Right kidney (tissue), 1 donor: ENCODE measurements around the gene PLEKHH2.

Experiments used
- DNase-seq: peaks from one replicate; pipeline ENCODE4 v3.0.0-alpha.2; 2016

Gene PLEKHH2

GRCh38 chr2:43759195-43759594 lies 122.1 kb downstream of the PLEKHH2 start:
- no peak for DNase-seq

GRCh38 chr2:43762286-43762685 lies 125.2 kb downstream of the PLEKHH2 start:
- no peak for DNase-seq

GRCh38 chr2:43763091-43763490 lies 126.0 kb downstream of the PLEKHH2 start:
- DNase-seq: no peak

DNA sequence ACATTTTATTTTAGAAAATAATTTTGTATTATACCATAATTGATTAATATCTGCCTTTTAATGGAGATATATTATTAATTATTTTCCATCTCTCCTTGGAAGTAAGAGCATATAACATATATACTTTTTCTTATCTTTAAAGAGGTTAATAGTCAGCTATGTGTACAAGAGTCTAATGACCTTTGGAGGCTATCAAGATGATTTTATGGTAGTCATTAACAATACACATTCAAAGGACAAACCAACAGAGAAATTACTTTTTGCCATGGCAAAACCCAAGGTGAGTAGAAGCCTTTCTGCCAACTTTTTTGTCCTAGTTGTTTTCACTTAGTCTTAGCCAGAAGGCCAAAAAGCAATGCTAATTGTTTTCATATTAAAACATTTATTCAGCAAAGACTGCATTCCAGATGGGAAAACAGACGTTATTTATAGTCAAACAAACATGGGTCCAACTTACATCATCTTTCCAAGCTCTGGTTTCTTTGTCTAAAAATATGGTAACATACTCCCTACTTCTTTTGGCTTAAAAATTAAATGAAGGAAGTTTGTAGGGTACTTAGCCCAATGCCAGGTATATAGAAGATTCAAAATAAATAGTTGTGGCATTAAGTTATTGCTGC lies 127.1 kb downstream of the PLEKHH2 start:
- DNase-seq: no peak

- DNase-seq: no peak
Measured at GRCh38 chr2:43766006-43766405, 128.9 kb downstream of the PLEKHH2 start.

DNA sequence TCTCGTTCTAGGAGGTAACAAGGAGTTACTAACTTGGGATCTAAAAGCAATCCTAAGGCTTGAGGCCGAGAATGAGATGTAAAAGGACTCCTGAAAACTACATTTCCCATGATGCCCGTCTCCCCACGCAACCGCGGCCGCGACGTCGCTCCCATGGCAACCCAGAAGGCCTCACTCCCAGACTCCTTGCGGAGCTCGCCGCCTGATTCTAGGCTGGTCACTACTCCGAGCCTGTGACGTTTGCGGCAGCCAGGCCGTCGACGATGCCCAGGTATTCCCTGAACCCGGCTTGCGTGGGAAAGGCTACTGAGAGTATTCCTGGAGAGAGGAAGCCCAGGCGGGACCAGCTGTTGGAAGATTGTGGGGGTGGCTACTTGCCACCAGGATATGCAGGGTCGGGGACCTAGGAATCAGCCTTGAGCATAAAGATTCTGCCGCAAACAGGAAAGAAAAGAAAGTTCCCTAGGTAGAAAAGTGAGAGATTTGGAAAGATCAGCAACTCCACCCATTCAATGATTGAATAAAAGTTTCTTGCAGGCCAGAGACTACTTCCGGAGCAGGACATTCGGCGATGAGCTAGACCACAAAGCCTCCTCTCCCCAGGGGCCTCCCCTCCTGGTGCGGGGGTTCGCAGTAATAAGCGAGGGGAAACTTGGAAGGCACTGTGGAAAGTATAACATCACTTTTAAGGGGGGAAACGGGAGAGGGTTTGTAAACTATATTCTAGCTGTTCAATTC lies 137.0 kb downstream of the PLEKHH2 start, which contains the start of gene DYNC2LI1:
Gene DYNC2LI1, plus strand, starts transcription at position 164 of the 738 bp plus-strand sequence. Its CDS starts 100 bp downstream, at position 264.
- peak; percentile 93 for DNase-seq

DNA sequence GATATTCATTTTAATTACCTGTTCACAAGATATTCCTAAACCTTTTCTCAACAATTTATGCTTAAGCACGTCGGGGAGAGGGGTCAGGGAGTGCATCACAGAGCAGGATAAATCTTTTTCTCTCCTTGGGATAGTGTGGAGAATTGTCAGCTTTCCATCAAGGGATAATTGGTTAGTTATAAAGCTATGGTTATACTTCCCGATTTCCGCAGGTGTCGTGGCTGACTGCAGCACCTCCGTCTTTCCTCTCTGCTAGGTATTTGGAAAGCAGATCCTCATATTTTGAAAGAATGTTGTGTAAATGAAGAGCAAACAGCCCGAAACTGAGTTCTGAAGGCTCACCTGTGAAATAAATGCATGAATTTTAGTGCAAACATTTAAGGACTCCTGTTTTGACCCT lies 137.6 kb downstream of the PLEKHH2 start:
- no peak for DNase-seq

GRCh38 chr2:43776324-43776723 lies 139.3 kb downstream of the PLEKHH2 start:
- DNase-seq: no peak

DNA sequence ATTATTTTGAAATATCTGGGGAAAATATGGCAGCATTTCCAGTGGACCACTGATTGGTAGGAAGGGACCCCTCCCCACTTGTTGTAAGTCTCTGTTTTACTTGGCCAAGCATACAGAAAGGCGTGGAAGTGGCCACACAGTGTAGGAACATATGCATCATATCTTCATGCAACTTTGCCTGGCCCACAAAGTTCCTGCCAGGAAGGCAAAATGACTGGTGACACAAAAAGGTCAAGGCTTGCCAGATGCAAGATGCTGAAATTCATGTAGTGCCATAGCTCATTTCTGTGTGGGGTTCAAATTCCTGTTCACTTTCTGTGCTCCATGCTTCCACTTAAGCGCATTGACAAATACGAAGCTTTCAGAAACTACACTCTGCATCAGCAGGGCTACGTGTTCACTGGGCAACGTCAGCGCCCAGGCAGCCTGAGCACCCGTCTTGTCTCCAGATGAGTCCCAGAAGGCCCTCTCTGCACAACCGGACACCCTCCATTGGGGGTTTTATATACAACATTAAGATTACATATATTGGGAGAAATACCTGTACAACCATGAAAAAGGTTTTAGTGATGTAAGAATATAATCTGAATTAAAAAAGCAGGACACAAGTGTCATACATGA lies 140.4 kb downstream of the PLEKHH2 start:
- no peak for DNase-seq

- no peak for DNase-seq
Measured at GRCh38 chr2:43778233-43778632, 141.2 kb downstream of the PLEKHH2 start.

DNA sequence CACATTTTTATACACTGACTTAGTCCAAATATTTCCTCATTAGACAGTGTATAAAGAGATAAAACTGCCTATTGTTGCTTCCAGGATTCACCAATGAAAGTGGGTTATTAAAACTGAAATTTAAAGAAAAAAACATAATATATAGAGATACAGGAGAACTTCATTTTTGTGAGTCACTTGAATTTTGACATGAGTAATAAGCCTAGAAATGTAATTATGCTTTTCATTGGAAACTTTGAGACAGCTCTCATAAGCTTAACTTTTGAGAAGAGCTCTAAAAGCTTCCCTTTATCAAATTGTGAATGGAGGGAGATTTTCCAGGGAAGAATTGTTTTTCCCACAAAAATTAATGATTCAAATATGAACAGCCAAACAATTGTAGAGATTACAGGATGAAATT lies 150.8 kb downstream of the PLEKHH2 start:
- DNase-seq: no peak

DNA sequence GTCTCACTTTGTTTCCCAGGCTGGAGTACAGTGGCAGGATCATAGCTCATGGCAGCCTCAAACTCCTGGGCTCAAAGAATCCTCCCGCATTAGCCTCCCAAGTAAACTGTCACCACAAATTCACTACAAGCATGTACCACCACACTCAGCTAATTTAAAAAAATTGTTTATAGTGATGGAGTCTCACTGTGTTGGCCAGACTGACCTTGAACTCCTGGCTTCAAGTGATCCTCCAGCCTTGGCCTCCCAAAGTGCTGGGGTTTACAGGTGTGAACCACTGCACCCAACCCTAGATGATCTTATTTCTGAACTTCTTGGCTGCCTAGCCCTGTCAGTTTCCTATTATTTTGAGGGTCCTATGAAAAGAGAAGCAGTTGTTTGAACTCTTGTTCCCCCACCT lies 151.6 kb downstream of the PLEKHH2 start:
- DNase-seq: no peak

- DNase-seq: no peak
Measured at GRCh38 chr2:43790147-43790546, 153.1 kb downstream of the PLEKHH2 start.

DNA sequence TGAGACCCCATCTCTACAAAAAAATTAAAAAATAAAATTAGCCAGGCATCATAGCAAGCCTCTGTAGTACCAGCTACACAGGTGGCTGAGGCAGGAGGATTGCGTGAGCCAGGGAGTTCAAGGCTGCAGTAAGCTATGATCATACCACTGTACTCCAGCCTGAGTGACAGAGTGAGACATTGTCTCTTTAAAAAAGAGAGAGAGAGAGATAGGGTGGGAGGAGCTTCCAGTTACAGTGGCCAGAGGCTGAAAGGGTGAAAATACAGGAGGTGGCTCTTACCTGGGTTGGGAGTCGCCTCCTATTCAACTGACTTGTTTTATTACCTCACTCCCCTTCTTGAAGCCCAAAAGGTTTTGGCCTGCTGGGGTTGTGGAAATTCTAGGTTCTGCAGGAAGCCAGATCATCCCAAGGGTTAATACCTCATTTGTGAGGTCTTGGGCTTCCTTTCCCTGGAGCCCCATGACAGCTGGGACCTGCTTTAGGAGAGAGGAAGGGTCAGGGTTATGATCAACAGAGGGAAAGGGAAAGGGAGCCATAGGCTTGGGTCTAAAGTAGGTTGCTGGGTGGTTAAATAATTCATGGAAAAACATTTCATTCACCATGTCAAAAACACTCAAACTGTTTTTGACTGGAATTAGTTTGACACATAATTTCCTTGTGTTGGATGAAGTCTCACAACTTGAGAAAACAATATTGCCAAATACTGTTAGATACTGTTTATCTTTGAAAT lies 154.1 kb downstream of the PLEKHH2 start:
- DNase-seq: no peak

GRCh38 chr2:43792653-43793052 lies 155.6 kb downstream of the PLEKHH2 start:
- no peak for DNase-seq

DNA sequence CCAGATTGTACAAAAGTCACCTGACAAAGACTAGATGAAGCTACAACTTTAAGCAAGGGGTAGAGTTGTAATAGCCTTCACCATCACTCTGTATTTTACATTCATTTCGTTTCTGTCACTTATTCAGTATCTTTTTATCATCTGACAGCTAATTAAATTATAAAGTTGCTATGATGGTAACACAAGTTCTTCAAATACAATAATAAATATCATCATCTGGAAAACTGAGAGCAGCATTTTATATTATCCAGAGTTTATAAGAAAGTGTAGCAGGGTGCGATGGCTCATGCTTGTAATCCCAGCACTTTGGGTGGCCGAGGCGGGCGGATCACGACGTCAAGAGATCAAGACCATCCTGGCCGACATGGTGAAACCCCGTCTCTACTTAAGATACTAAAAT lies 157.9 kb downstream of the PLEKHH2 start:
- no peak for DNase-seq

GRCh38 chr2:43796206-43796605 lies 159.1 kb downstream of the PLEKHH2 start:
- DNase-seq: no peak

- no peak for DNase-seq
Measured at GRCh38 chr2:43798300-43798699, 161.2 kb downstream of the PLEKHH2 start.

DNA sequence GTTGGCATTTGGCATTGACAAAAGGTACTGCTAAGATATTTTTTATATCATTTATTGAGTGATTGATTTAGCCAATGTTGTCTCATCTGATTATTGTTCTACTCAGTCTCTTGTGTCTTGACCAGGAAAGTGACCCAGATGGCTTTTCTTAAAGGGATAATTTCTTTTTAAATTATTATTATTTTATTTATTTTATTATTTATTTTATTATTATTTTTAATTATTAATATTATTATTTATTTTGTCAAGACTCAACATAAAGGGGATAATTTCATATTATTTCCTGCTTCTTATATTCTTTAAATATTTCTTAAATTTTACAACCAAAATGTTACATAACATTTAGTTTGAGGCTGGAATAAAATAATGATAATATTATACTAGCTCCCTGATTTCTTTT lies 163.8 kb downstream of the PLEKHH2 start:
- DNase-seq: no peak

DNA sequence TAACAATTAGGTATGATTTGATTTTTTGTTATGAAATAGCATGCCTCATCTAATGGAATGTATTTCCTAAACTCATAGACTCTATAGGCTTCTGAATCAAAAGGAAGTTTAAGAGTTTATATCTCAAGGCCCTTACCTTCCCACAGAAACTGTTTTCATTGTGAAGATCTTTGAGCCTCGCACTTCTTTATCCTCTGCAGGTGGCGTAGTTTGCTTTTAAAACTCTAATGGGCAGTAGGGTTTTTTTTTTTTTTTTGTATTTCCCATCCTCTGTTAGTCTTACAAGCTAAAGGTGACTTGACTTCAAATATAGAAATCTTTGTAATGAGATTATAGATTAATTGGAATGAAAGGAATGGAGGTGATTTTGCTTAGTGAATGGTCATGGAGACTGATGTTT lies 165.1 kb downstream of the PLEKHH2 start:
- no peak for DNase-seq

GRCh38 chr2:43803113-43803512 lies 166.1 kb downstream of the PLEKHH2 start:
- DNase-seq: no peak

DNA sequence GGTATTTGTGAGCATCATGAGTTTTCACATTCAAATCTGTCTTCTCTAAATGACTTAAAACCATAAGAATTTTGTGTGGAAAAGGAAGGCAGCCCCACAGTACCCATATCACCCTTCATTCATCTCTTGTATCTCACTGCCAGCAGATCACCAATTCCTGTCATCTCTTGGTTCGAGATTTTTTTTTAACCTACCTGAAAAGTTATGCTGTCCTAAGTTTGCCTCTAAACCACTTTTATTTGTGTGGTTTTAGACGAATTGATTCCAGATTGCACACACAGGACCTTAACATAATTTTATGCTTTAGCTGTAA lies 169.6 kb downstream of the PLEKHH2 start:
- DNase-seq: no peak

- DNase-seq: no peak
Measured at GRCh38 chr2:43810452-43810851, 173.4 kb downstream of the PLEKHH2 start.
